ENCODE measurements around the gene FPR3.

FPR3 gene

GRCh38 chr19:51807111-51807701 lies 12.2 kb downstream of the FPR3 start:
- no peak overlapping the region for H3K9ac ChIP-seq (ENCODE audit: low read length)

GRCh38 chr19:51807925-51808324 lies 13.0 kb downstream of the FPR3 start:
- Histone ChIP-seq H3F3A (ENCODE audit: insufficient read depth) (no peaks in the 10 kb centered on the region), H3K9ac (ENCODE audit: low read length) (no peak overlapping the region), H3K79me2 (ENCODE audit: insufficient read depth, low read length) (no peaks in the 10 kb centered on the region), H4K20me1 (ENCODE audit: low read depth, low read length) (no peaks in the 10 kb centered on the region), H2AFZ (ENCODE audit: low read depth, low read length, severe bottlenecking) (no peak overlapping the region), H3K27ac (ENCODE audit: low read depth, low read length) (no peak overlapping the region), H3K9me3 (ENCODE audit: insufficient read depth, low read length) (peaks cover 8% of the 10 kb centered on the region; the same call in 1 of the 2 replicates), H3K9me2 (replicated peaks; ENCODE audit: insufficient read depth, low read length) (no peaks in the 10 kb centered on the region), H3K4me3 (ENCODE audit: insufficient read depth, low read length, poor library complexity, severe bottlenecking) (no peak overlapping the region), H3K27me3 (ENCODE audit: low read length) (no peaks in the 10 kb centered on the region), H3K4me2 (ENCODE audit: low read depth, low read length, poor library complexity, severe bottlenecking) (no peak overlapping the region), H3K36me3 (ENCODE audit: low read length) (no peaks in the 10 kb centered on the region)
- TF ChIP-seq EZH2phosphoT487 (conservative IDR thresholded peaks at IDR 0.05; ENCODE audit: low read length) (no peak), CTCF (IDR thresholded peaks at IDR 0.05; ENCODE audit: insufficient read depth, low read length, poor library complexity, severe bottlenecking) (no peak)

More at GRCh38 chr19:51807111-51807701, 12.2 kb downstream of the FPR3 start:
- TF ChIP-seq CTCF (IDR thresholded peaks at IDR 0.05; ENCODE audit: insufficient read depth, low read length, poor library complexity, severe bottlenecking) (no peak), EZH2phosphoT487 (conservative IDR thresholded peaks at IDR 0.05; ENCODE audit: low read length) (no peak)
- Histone ChIP-seq H3K9me3 (ENCODE audit: insufficient read depth, low read length) (peaks cover 8% of the 10 kb centered on the region; the same call in 1 of the 2 replicates), H3K36me3 (ENCODE audit: low read length) (no peaks in the 10 kb centered on the region), H3K27ac (ENCODE audit: low read depth, low read length) (no peak overlapping the region), H3K27me3 (ENCODE audit: low read length) (no peaks in the 10 kb centered on the region), H4K20me1 (ENCODE audit: low read depth, low read length) (no peaks in the 10 kb centered on the region), H3K79me2 (ENCODE audit: insufficient read depth, low read length) (no peaks in the 10 kb centered on the region), H3K4me2 (ENCODE audit: low read depth, low read length, poor library complexity, severe bottlenecking) (no peak overlapping the region), H2AFZ (ENCODE audit: low read depth, low read length, severe bottlenecking) (no peak overlapping the region), H3K4me3 (ENCODE audit: insufficient read depth, low read length, poor library complexity, severe bottlenecking) (no peak overlapping the region), H3F3A (ENCODE audit: insufficient read depth) (no peaks in the 10 kb centered on the region), H3K9me2 (replicated peaks; ENCODE audit: insufficient read depth, low read length) (no peaks in the 10 kb centered on the region)

DNA sequence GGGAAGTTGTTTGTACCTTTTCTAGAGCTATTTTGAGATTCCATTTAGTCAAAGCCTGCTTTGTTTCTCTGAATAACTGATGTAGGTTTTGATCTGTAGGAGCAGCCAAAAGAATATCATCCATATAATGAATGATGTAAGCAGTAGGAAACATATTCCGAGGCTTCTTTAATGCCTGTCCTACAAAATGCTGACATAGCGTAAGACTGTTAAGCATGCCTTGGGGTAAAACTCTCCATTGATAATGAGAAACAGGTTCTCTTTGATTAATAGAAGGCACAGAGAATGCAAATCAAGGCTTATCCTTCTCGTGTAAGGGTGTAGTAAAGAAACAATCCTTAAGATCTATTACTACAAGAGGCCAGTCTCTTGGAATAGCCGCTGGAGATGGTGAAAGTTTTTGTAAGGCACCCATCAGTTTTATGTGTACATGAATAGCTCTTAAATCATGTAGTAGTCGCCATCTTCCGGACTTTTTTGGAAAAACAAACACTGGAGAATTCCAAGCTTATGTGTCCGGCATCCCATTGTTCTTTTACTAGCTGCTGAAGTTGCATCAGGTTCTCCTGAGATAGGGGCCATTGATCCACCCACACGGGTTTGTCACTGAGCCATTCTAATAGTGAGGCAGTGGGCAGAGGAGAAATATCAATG lies 13.5 kb downstream of the FPR3 start:
- H3K9ac ChIP-seq (ENCODE audit: low read length): no peak overlapping the region
- H3K27ac ChIP-seq (ENCODE audit: low read depth, low read length): no peak overlapping the region
- peaks cover 8% of the 10 kb centered on the region; the same call in 1 of the 2 replicates for H3K9me3 ChIP-seq (ENCODE audit: insufficient read depth, low read length)
- no peak overlapping the region for H3K4me2 ChIP-seq (ENCODE audit: low read depth, low read length, poor library complexity, severe bottlenecking)
- H2AFZ ChIP-seq (ENCODE audit: low read depth, low read length, severe bottlenecking): no peak overlapping the region
- no peaks in the 10 kb centered on the region for H3K79me2 ChIP-seq (ENCODE audit: insufficient read depth, low read length)
- no peaks in the 10 kb centered on the region for H3K27me3 ChIP-seq (ENCODE audit: low read length)
- H4K20me1 ChIP-seq (ENCODE audit: low read depth, low read length): no peaks in the 10 kb centered on the region
- TF ChIP-seq EZH2phosphoT487 (conservative IDR thresholded peaks at IDR 0.05; ENCODE audit: low read length) (no peak), CTCF (IDR thresholded peaks at IDR 0.05; ENCODE audit: insufficient read depth, low read length, poor library complexity, severe bottlenecking) (no peak)
- no peak overlapping the region for H3K4me3 ChIP-seq (ENCODE audit: insufficient read depth, low read length, poor library complexity, severe bottlenecking)
- H3F3A ChIP-seq (ENCODE audit: insufficient read depth): no peaks in the 10 kb centered on the region
- H3K9me2 ChIP-seq (replicated peaks; ENCODE audit: insufficient read depth, low read length): no peaks in the 10 kb centered on the region
- H3K36me3 ChIP-seq (ENCODE audit: low read length): no peaks in the 10 kb centered on the region
